GM19025 (cell line): Measurements from ENCODE around the gene EIF4G3.
"Not testable (repeated sequence)": the region's sequence is repeated elsewhere in the genome, so short reads cannot be mapped to it uniquely, and the experiment has no call there.

Source experiments
- ATAC-seq: cut with Tn5 transposase; IDR thresholded peaks from one replicate; pipeline ENCODE4 v1.9.1; 2021; ENCODE audit warnings: mild to moderate bottlenecking, low read depth, moderate library complexity; ENCODE audit not compliant: unreplicated experiment

The EIF4G3 gene

GRCh38 chr1:21157868-21158267 is 18.8 kb downstream of the EIF4G3 start:
- no peak for ATAC-seq

GRCh38 chr1:21157054-21157453 is 19.6 kb downstream of the EIF4G3 start:
- no peak for ATAC-seq

GRCh38 chr1:21156019-21156418 is 20.7 kb downstream of the EIF4G3 start:
- ATAC-seq: no peak

- no peak for ATAC-seq
These were observed 22.0 kb downstream of the EIF4G3 start for GRCh38 chr1:21154717-21155116.

GRCh38 chr1:21153388-21153787 is 23.3 kb downstream of the EIF4G3 start:
- no peak for ATAC-seq

GRCh38 chr1:21152423-21153100 is 24.1 kb downstream of the EIF4G3 start:
- ATAC-seq: no peak

GRCh38 chr1:21149855-21150432 is 26.8 kb downstream of the EIF4G3 start:
- ATAC-seq: no peak

- ATAC-seq: no peak
These were observed 27.3 kb downstream of the EIF4G3 start for GRCh38 chr1:21149430-21149854.

- no peak for ATAC-seq
These were observed 32.9 kb downstream of the EIF4G3 start for GRCh38 chr1:21143752-21144151.

GRCh38 chr1:21143138-21143537 is 33.6 kb downstream of the EIF4G3 start:
- no peak for ATAC-seq

GRCh38 chr1:21141030-21141429 is 35.7 kb downstream of the EIF4G3 start:
- ATAC-seq: no peak

- no peak for ATAC-seq
These were observed 37.1 kb downstream of the EIF4G3 start for GRCh38 chr1:21139601-21140000.

- not testable (repeated sequence) for ATAC-seq
These were observed 40.4 kb downstream of the EIF4G3 start for GRCh38 chr1:21136344-21136743.

GRCh38 chr1:21131200-21131599 is 45.5 kb downstream of the EIF4G3 start:
- no peak for ATAC-seq

GRCh38 chr1:21129407-21129806 is 47.3 kb downstream of the EIF4G3 start:
- no peak for ATAC-seq

- no peak for ATAC-seq
These were observed 50.4 kb downstream of the EIF4G3 start for GRCh38 chr1:21126324-21126723.

GRCh38 chr1:21124846-21125245 is 51.9 kb downstream of the EIF4G3 start:
- ATAC-seq: no peak

- ATAC-seq: no peak
These were observed 53.3 kb downstream of the EIF4G3 start for GRCh38 chr1:21123287-21123948.

- no peak for ATAC-seq
These were observed 54.8 kb downstream of the EIF4G3 start for GRCh38 chr1:21121764-21122471.

- no peak for ATAC-seq
These were observed 58.5 kb downstream of the EIF4G3 start for GRCh38 chr1:21118167-21118566.

- ATAC-seq: no peak
These were observed 59.1 kb downstream of the EIF4G3 start for GRCh38 chr1:21117597-21118001.
